NCI-H446 (cell line): ENCODE results near the gene GAD1.

ENCODE experiments used
- DNase-seq, 2 experiments: peaks; one replicate each; lab custom pipeline; 2025; lab: John Stamatoyannopoulos, UW

Gene GAD1

DNA sequence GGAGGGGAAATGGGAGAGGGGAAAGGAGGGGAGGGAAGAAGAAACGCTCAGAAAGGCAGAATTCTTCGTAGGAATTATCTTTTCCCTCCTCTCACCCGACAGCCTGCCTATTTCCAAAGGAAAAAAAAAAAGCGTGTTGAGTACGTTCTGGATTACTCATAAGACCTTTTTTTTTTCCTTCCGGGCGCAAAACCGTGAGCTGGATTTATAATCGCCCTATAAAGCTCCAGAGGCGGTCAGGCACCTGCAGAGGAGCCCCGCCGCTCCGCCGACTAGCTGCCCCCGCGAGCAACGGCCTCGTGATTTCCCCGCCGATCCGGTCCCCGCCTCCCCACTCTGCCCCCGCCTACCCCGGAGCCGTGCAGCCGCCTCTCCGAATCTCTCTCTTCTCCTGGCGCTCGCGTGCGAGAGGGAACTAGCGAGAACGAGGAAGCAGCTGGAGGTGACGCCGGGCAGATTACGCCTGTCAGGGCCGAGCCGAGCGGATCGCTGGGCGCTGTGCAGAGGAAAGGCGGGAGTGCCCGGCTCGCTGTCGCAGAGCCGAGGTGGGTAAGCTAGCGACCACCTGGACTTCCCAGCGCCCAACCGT, at the start of gene GAD1:
GAD1 (plus strand) TSS at position 384 of the 589 bp plus-strand sequence. CDS start 1,705 bp downstream, outside the sequence.
- peak; percentile 43 to 80 for DNase-seq

- DNase-seq = peak; percentile 30 to 69
Observed at GRCh38 chr2:170770008-170770605, 46.6 kb upstream of the GAD1 start, which contains the start of gene ERICH2. ERICH2 (plus strand) TSS chr2:170770378; CDS start chr2:170770682, 304 bp downstream.

DNA sequence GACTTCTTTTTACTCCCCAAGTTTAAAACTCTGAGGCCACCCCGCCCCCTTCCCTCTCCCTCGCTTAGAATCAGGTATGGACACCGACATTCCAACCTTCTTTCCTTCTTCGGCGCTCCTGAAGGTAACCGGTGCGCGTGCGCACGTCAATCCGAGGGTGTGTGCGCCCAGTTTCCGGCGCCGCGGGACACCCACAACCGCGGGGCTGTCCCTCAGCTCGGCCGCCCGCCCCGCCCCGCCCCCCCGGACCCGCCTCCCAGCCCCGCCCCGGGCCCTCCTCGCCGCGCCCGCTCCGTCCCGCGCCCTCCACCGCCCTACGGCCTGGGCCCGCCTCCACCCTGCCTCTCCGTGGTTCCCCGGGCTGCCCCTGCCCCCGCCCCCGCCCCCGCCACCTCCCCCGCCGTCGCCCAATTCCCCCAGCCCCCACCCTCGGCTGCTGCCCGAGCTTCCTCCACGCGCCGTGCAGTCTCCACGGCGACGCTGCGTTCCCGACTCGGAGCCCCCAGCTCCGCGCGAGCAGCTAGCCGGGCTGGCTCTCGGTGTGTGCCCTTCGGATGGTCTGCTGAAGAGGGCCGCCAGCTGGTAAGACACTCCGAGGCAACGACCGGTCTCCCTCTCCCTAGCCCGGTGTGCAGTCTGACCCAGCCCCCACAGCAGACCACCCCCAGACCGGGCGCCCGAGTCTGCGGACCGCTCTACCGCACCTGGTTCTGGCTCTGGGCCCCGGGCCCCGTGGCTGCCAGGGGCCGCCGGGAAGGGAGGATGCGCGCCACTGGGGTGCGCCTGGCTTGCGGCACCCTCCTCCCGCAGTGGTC, 45.9 kb upstream of the GAD1 start:
- peak; percentile 58 to 86 for DNase-seq

DNA sequence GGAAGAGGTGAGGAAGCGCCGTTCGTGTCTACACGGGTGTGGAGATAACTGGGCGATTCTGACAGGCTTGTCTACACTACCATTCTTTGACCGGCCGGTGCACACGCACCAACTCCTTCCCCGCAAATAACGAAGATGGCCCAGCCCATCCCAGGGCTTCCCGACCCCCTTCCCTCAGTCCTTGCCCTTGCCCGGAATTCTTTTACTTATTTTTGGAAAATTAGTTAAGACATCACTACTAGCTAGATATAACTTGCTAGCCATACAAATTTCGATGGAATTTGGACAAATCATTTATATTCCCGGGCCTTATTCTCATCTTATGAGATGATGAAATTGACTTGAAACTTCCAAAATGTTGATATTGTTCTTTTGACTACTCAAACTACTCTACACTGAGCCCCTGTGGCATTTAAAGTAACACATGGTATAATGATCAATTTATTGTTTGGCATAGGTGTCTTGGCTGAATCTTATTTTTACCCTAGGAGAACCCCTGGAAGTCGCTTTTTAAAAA, 45.2 kb upstream of the GAD1 start:
- no peak for DNase-seq

DNA sequence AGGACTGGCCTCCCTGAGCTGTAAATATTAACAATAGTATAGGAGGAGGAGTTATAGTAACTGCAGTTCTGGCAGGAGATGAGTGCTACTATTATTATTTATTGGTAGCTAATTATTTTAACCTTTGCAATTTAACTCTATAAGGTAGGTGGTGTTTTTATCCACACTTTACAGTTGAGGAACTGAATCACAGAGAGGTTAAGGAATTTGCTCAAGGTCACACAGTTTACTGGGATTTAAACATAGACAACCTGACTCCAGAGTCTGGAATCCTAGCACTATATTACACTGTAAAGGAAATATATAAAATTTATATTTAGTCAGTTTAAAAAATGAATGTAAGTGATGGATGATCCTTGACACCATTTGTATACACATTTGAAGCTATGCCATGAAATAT, 44.4 kb upstream of the GAD1 start:
- no peak for DNase-seq

DNA sequence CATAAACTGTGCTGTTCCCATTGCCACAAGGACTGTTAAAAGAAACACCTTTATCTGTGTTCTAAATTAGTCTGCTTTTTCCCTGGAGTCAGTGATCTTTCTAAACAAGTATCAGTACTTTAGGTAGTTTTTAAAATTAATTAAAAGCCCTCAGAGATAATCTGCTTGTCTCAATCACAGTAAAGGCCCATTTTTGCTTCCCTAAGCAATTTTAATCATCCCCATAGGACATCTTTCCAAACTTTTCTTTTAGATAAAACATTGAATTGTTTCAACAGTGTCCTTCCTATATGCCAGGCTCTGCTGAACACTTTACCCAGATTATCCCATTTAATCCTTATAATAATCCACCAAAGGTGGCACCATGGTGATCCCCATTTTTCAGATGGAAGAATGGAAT, 42.6 kb upstream of the GAD1 start:
- no peak for DNase-seq

- DNase-seq = no peak
Observed at GRCh38 chr2:170778900-170779299, 37.8 kb upstream of the GAD1 start.

DNA sequence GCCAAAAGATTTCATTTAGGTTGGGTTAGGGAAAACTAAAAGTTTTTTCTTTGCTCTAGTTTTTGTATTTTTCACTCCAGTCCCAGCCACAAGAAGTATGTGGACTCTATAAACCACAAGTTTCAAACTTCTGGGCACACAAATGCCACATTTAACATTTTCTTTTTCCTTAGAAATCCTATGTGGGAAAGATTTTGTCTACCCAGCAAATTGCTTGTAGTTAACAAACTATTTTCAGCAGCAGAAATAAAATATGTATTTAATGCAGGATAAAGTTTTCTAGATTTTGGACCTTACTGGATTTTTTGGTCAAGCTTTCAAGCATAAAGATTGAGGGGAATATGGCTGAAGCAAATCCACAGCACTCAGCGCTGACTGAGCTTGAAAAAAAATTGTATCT, 37.4 kb upstream of the GAD1 start:
- no peak for DNase-seq

DNA sequence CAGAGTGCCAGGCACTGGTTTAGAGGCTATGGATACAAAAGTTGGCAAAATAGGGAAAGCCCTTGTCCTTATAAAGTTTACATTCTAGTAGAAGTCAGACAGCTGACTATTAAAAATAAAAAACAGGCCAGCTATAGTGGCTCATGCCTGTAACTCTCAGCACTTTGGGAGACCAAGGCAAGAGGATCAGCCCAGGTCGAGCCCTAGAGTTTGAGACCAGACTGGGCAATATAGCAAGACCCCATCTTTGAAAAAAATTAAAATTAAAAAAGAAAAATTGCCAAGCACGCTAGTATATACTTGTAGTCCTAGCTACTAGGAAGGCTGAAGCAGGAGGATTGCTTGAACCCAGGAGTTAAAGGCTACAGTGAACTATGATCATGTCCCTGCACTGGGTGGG, 34.0 kb upstream of the GAD1 start:
- no peak for DNase-seq

- no peak for DNase-seq
Observed at GRCh38 chr2:170783549-170783948, 33.1 kb upstream of the GAD1 start.

DNA sequence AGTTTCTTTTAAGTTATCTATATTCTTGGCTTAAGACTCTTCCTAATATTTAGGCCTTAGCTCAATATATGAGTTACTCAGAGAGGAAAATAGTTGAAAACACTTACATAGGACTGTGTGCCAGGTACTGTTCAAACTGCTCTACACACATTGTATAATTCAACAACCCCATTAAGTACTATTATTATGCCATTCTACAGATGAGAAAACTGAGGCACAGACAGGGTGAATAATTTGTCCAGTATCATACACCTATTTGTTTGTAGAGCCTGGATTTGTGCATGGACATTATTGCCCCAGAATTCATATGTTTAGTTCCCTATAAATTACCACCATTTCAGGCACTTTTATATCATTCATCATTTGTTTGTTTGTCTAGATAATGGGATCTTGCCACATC, 17.7 kb upstream of the GAD1 start:
- DNase-seq = no peak

DNA sequence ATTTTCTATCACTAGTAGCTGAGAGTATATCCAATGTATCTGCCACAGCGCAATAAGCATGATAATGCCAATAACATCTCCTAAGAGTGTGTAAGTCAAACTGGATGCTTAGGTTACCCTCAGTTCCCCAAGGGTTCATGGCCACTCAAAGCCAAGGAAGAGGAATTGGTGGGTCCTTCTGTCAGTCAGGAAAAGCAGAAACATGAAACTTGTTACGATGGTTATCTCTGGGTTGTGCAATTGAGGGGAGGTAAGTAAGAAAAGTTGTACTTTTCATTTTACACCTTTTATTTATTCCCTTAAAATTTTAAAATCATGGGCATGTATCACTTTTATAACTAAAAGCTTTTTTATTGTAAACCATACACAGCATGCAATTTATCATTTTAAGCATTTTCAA, 10.1 kb upstream of the GAD1 start:
- no peak for DNase-seq

GRCh38 chr2:170812710-170813600, 3.7 kb upstream of the GAD1 start:
- peak; percentile 81 to 95 for DNase-seq

- DNase-seq = no peak
Observed at GRCh38 chr2:170813611-170814532, 2.8 kb upstream of the GAD1 start.

- no peak for DNase-seq
Observed at GRCh38 chr2:170814533-170815230, 2.0 kb upstream of the GAD1 start.

DNA sequence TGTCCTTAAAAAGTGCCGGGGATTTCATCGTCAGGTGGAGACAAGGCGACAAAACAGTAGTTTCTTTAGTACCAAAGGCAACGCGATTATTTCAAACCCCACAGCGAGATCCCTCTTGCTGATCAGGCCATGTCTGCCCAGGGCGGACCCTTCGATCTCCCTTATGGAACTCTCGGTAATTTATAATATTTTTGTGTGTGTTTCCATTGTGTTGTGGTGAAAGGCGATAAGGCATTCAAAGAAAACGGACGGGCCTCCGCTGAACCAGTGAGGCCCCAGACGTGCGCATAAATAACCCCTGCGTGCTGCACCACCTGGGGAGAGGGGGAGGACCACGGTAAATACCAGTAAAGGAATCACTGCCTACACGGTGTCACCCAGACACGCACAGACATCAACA, 1.4 kb upstream of the GAD1 start:
- DNase-seq = no peak

- peak; percentile 76 to 83 for DNase-seq
Observed at GRCh38 chr2:170815746-170816503, 762 bp upstream of the GAD1 start.

DNA sequence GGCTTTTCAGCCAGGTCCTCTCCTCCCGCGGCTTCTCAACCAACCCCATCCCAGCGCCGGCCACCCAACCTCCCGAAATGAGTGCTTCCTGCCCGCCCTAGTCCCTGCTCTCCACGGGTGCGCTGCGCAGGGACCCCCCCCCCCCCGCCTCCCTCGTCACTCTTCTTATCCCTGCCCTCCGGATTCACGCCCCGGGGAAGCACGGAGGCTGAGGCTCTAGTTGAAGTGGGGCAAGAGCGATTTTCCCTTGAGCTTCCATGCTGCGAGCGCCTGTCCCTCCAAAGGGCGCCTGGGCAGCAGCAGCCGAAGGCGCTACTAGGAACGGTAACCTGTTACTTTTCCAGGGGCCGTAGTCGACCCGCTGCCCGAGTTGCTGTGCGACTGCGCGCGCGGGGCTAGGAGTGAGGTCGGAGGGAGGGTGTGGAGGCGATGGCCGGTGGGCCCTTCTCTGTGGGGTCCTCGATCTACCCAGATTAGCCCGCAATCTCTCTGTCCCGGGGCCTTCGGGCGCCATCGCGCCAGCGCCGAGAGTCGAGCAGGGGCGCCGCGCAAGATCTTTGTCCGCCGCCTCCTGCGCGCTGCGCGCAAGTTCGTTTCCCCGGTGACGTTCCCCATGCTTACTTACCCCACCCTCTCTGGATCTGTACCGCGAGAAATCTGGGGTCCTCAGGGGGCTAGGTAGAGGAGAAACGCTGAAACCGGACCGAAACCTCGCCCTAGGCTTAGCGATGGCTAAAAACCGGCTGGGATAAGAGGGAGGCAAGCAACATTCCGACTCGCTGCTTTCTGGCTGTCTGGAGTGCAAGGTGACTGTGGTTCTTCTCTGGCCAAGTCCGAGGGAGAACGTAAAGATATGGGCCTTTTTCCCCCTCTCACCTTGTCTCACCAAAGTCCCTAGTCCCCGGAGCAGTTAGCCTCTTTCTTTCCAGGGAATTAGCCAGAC, 677 bp downstream of the GAD1 start:
- DNase-seq = peak in 1 of 2 experiments; percentile 48
